GM04503 (cell line): ENCODE data around the gene DEPDC1B.
"Not testable (repeated sequence)": the region's sequence is repeated elsewhere in the genome, so short reads cannot be mapped to it uniquely, and the experiment has no call there.

Source experiments
- DNase-seq: peaks from one replicate; pipeline ENCODE4 v3.0.0-alpha.2; 2012; ENCODE audit warnings: low read depth

The DEPDC1B gene

DNA sequence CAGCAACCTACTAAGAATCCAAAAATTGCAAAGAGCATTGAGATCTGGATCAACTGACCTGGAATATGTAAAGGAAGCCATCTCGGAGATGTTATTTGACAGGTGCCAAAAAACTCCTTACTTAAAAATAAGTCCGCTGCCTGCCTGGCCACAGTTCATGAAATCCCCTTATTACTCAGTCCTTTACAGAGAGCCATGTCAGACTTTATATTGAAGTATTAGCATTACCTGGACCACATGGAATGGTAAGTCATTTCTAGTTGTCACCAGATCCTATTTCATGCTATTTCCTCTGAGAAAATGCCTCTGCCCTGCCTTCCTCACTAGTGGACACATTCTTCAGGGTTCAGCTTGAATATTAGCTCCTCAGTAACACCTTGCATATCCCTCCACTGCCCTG, 115.7 kb downstream of the DEPDC1B start:
- no peak for DNase-seq

DNA sequence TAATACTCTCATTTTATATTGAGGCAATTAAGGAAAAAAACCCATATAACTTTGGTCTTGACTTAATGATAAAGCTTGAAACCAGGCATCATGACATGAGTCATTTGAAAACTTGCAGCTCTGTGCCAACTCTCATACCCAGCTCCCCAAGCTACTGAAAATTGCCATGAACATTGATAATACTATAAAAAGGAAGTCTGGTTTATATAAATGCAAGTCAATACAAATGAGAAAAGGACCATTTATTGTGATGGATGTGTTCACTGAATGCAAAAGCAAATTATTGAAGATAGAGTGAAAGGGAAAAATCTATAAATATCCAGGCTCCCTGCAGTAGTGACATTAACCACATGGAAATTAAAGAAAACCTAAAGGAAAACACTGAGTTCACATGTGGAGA, 116.3 kb downstream of the DEPDC1B start:
- DNase-seq: no peak

DNA sequence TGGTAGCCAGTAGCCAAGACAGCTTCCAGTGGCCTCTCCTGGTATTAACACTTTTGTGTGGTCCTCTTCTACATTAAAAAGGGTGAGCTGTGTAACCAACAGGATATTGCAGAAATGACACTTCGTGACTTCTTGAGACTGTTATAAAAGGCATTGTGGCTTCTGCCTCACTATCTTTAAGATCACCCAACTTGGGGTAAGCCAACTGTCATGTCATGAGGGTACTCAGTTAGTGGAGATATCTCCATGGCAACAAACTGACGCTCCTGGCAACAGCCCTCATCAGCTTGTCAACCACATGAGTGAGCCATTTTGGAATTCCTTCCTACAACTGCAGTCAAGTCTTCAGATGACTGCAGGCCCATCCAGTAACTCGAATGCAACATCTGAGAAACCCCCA, 121.7 kb downstream of the DEPDC1B start:
- no peak for DNase-seq

DNA sequence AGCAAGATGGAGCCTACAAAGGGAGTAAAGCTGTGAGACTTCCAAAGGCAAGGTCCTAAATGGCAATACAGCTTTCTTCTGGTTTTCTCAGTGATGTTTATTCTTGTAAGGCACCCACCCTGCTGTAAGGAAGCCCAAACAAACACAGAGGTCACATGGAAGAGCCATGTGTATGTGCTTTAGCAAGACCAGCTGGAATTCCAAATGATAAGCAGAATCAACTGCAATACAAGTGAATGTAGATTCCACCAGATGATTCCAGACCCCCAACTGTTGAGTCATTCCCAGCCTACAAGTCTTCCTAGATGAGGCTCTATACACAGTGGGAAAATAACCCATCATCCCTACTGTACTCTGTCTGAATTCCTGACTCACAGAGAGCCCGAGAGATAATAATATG, 122.8 kb downstream of the DEPDC1B start:
- no peak for DNase-seq

DNA sequence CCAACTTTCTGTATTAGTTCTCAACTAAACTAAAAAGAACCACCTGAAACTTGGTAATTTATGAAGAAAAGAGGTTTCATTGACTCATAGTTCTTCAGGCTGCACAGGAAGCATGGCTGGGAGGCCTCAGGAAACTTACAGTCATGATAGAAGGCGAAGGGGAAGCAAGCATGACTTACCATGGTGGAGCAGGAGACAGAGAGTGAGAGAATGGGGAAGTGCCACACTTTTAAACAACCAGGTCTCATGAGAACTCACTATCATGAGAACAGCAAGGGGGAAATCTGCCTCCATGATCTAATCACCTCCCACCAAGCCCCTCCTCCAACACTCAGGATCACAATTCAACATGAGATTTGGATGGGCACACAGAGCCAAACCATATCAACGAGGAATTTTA, 123.5 kb downstream of the DEPDC1B start:
- no peak for DNase-seq

DNA sequence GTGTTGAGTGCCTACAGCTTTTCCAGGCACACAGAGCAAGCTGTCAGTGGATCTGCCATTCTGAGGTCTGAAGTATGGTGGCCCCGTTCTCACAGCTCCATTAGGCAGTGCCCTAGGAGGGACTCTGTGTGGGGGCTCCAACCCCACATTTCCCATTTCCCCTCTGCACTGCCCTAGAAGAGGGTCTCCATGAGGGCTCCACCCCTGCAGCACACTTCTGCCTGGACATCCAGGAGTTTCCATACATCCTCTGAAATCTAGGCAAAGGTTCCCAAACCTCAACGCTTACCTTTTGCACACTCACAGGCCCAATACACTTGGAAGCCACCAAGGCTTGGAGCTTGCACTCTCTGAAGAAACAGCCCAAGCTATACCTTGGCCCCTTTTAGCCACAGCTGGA, 131.3 kb downstream of the DEPDC1B start:
- no peak for DNase-seq

DNA sequence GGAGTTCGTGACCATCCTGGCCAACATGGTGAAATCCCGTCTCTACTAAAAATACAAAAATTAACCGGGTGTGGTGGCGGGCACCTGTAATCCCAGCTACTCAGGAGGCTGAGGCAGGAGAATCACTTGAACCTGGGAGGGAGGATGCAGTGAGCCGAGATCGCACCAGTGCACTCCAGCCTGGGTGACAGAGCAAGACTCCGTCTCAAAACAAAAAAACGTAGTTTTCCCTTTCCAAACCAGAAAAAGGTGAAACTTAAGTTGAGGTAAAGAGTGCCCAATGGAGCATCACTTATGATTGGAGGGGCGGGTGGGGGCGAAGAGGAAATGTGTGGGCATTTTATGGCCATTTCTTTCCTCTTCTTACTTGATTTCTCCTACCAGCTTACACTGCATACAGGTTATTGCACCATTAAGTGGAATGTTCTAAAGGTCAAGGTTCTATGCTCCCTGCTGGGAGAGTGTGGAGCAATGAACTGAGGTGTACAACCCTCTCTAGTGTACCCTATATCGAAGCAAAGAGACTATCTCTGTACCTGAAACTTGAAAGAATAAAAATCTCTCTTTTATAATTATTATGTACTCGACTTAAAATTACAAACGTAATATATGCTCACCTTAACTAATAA, 136.2 kb downstream of the DEPDC1B start:
- no peak for DNase-seq

DNA sequence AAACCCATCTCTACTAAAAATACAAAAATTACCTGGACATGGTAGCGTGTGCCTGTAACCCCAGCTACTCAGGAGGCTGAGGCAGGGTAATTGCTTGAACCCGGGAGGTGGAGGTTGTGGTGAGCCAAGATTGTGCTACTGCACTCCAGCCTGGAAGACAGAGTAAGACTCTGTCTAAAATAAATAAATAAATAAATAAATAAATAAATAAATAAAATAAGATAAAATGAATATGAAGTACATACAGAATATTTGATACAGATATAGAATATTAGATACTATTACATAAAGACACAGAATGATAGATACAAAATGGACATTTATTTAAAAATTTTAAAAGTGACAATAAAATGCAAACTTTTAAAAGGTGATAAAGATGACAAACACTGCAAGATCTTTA, 146.7 kb downstream of the DEPDC1B start:
- DNase-seq: not testable (repeated sequence)

DNA sequence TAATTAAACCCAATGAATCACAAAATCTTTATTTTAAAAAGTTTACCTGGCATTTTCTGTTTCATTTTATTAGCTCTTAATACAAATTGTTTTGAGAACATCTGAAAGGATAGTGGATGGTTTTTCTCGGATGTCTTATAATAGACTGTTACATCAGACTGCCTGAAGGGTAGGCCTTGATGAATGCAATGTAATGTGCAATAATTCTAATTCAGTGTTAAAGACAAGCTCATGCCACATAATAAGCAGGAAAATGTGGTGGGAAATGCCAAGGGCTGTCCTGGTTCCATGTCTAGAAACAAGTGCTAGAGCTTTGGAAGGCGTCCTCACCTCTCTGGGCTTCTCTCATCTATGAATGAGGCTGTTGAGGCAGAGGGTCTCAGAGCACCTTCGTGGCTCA, 148.1 kb downstream of the DEPDC1B start:
- no peak for DNase-seq

DNA sequence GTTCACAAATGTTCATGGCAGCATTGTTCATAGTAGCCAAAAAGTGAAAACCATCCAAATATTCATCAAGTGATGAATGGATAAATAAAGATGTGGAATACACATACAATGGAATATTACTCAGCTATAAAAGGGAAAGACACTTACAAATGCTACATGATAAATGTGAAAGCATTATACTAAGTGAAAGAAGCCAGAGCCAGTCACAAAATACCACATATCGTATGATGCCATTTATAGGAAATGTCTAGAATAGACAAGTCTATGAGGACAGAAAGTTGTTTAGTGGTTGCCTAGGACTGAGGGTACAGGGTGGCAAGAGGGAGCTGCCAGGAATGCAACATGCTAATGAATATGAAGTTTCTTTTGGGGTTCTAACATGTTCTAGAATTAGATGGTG, 148.7 kb downstream of the DEPDC1B start:
- DNase-seq: no peak

DNA sequence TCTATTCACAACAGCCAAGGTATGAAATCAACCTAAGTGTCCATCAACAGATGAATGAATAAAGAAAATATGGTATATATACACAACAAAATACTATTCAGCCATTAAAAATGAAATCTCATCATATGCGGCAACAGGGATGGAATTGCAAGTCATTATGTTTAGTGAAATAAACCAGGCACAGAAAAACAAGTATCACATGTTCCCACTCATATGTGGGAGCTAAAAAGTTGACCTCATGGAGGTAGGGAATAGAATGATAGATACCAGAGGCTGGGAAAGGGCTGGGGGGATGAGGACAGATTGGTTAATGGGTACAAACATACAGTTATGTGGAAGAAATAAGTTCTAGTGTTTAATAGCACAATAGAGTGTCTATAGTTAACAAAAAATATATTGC, 149.7 kb downstream of the DEPDC1B start:
- DNase-seq: no peak

DNA sequence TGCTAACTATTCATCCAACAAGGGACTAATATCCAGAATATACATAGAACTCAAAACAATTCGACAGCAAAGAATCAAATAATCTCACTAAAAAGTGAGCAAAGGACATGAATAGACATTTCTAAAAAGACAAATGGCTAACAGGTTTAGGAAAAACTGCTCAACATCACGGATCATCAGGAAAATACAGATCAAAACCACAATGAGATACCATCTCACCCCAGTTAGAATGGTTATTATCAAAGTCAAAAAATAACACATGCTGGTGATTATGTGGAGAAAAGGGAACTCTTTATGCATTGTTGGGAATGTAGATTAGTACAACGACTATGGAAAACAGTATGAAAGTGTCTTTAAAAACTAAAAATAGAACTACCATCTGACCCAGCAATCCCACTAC, 150.1 kb downstream of the DEPDC1B start:
- DNase-seq: no peak
